Neural crest cell (in vitro differentiated cells): ENCODE measurements around the gene RTP3. TPM values are rescaled to one million over a fixed set of nuclear protein-coding genes. Genes with fewer than 3 reads are reported as not detected.

Experiments used
- DNase-seq: peaks from one replicate; pipeline ENCODE4 v3.0.0; 2021; ENCODE audit warnings: low read depth, mixed read lengths, low spot score
- H3K27ac Mint-ChIP-seq: one replicate; pipeline ENCODE4 v1.8.0; 2021; ENCODE audit warnings: mild to moderate bottlenecking, mixed read lengths; ENCODE audit not compliant: unreplicated experiment
- H3K27me3 Mint-ChIP-seq: 2 replicates; pipeline ENCODE4 v1.8.0; 2021; ENCODE audit warnings: low read depth, mild to moderate bottlenecking, mixed read lengths
- H3K36me3 Mint-ChIP-seq: 2 replicates; pipeline ENCODE4 v1.8.0; 2021; ENCODE audit warnings: low read depth, mild to moderate bottlenecking, mixed read lengths
- H3K4me1 Mint-ChIP-seq: 2 replicates; pipeline ENCODE4 v1.8.0; 2021; ENCODE audit warnings: mixed read lengths
- H3K4me3 Mint-ChIP-seq: one replicate; pipeline ENCODE4 v1.8.0; 2021; ENCODE audit warnings: mild to moderate bottlenecking, mixed read lengths
- H3K9me3 Mint-ChIP-seq: 2 replicates; pipeline ENCODE4 v1.8.0; 2021; ENCODE audit warnings: mixed read lengths
- total RNA-seq: library from RNA; stranded (reverse); gene quantifications from 2 replicates; pipeline ENCODE4 v1.2.1, GENCODE V29; 2021
- TF ChIP-seq, protein P1 (sequence below): fragments of 200-600 bp; sonication (generic); conservative IDR thresholded peaks from 2 replicates; pipeline ENCODE4 v1.5.0; 2021; ENCODE audit warnings: antibody characterized with exemption, mild to moderate bottlenecking

Gene RTP3
- total RNA-seq, 1 donor from 2014 or later = not detected

DNA sequence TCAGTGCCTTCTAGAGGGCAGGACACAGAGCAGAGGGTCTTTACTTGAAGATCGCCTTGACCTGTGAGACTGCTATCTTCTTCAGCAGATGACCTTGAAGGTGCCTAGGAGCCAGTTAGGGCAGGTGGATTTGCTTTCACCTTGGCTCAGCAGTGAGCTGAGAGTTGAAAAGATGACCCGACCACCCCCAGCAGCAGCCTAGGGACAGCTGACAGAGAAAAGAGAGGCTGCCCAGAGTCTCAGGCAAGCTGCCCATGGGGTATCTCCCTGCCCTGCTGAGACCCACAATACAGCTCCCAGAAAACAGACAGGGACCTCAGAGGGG is 32.6 kb upstream of the RTP3 start:
- H3K27me3 Mint-ChIP-seq = peaks cover 5% of the 10 kb centered on the region
- DNase-seq = no peak
- no peaks in the 10 kb centered on the region for H3K36me3 Mint-ChIP-seq
- H3K9me3 Mint-ChIP-seq = peaks cover 5% of the 10 kb centered on the region
- H3K27ac Mint-ChIP-seq = peak overlapping the region; percentile 35
- H3K4me3 Mint-ChIP-seq = no peak overlapping the region
- no peaks in the 10 kb centered on the region for H3K4me1 Mint-ChIP-seq
- TF ChIP-seq, protein P1, sequence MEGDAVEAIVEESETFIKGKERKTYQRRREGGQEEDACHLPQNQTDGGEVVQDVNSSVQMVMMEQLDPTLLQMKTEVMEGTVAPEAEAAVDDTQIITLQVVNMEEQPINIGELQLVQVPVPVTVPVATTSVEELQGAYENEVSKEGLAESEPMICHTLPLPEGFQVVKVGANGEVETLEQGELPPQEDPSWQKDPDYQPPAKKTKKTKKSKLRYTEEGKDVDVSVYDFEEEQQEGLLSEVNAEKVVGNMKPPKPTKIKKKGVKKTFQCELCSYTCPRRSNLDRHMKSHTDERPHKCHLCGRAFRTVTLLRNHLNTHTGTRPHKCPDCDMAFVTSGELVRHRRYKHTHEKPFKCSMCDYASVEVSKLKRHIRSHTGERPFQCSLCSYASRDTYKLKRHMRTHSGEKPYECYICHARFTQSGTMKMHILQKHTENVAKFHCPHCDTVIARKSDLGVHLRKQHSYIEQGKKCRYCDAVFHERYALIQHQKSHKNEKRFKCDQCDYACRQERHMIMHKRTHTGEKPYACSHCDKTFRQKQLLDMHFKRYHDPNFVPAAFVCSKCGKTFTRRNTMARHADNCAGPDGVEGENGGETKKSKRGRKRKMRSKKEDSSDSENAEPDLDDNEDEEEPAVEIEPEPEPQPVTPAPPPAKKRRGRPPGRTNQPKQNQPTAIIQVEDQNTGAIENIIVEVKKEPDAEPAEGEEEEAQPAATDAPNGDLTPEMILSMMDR = no peak

DNA sequence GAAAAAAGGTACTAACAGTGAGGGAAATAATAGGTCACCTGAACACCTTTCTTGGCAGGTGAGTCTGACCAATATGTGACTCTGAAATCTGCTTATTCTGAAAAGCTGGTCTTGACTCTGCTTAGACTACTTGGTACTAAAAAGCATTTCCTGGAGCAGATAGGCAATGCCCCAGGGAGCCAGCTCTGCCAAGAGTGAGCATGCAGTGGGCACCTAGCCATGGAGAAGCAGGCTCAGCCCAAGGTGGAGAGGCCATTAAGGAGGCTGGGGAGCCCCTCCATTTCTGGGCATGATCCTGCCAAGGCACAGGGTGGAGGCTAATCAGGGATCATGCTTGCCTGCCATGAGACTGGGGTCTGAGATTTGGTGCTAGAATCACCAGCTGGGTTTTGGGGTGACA is 31.5 kb upstream of the RTP3 start:
- no peak overlapping the region for H3K4me3 Mint-ChIP-seq
- TF ChIP-seq, protein P1 = no peak
- H3K9me3 Mint-ChIP-seq = peaks cover 2% of the 10 kb centered on the region
- H3K27ac Mint-ChIP-seq = no peak overlapping the region
- peaks cover 5% of the 10 kb centered on the region for H3K27me3 Mint-ChIP-seq
- DNase-seq = no peak
- H3K36me3 Mint-ChIP-seq = no peaks in the 10 kb centered on the region
- no peaks in the 10 kb centered on the region for H3K4me1 Mint-ChIP-seq

DNA sequence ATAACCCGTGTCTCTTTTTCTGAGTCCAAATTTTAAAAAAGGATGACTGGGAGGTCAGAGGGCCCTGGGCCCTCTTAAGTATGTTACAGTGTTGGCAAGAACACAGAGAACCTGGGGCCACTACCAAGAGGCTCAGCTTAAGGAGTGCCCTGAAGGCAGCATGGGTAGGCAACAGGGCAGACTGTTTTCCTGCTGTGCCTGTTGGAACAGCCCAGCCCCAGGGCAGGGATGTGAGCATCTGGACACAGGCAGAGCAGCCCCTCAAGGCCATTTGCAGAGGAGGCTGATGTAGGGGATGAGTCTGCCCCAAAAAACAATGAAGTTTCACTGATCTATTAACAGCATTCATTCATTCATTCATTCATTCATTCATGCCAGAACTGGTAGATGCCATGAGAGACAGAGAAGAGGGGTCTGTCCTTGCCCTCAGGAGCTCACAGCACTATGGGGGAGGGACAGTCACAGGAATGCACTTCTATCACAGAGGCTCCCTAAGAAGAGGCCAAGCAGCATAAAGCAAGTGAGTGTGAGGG is 30.8 kb upstream of the RTP3 start:
- no peak for DNase-seq
- Mint-ChIP-seq H3K36me3 (no peaks in the 10 kb centered on the region), H3K27ac (no peak overlapping the region), H3K4me3 (no peak overlapping the region), H3K9me3 (no peaks in the 10 kb centered on the region), H3K4me1 (no peaks in the 10 kb centered on the region), H3K27me3 (peaks cover 5% of the 10 kb centered on the region)
- TF ChIP-seq, protein P1 = no peak

- Mint-ChIP-seq H3K36me3 (no peaks in the 10 kb centered on the region), H3K9me3 (no peaks in the 10 kb centered on the region), H3K27ac (no peak overlapping the region), H3K27me3 (peaks cover 6% of the 10 kb centered on the region), H3K4me1 (no peaks in the 10 kb centered on the region), H3K4me3 (no peak overlapping the region)
- TF ChIP-seq, protein P1 = no peak
- no peak for DNase-seq
Observed at GRCh38 chr3:46467562-46467961, 30.2 kb upstream of the RTP3 start.

DNA sequence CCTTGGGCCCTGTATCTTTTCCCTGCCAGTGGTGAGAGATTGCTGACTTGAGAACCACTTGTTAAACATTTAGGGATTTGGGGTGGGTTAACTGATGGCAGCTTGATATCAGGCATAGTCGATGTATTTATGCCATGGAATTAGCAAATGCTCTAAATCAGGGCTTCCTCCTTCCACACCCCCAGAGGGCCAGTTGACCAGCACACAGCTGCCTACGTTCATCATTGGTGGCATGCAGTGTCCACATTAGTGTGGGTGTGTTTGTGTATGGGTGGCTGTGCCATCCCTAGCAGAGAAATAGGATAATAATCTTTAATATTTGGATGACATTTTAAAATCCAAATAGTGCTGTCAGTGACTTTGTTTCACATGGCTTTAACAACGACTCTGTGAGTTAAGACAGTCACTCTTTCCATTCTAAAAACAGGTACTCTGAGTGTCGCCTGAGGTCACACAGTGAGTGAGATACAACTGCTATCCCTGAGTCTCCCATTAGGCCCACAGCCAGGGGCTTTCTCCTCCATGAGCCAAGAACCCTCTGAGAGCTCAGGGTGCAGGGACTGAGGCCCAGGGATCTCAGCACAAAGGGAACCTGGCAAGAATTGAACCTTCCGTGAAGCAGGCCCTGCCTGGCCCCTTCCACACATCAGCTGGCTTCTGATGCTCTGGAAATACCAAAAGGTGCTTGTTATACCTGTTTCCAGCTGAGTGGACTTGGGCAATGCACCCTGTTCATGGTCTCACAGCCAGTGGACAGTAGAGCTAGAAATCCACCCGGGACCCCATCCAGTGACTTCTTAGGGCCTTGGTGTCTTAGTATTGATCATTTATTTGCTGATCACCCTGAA is 28.8 kb upstream of the RTP3 start:
- TF ChIP-seq, protein P1 = no peak
- H3K27ac Mint-ChIP-seq = no peak overlapping the region
- peaks cover 4% of the 10 kb centered on the region for H3K9me3 Mint-ChIP-seq
- H3K4me1 Mint-ChIP-seq = no peaks in the 10 kb centered on the region
- DNase-seq = no peak
- no peak overlapping the region for H3K4me3 Mint-ChIP-seq
- H3K36me3 Mint-ChIP-seq = no peaks in the 10 kb centered on the region
- H3K27me3 Mint-ChIP-seq = peaks cover 10% of the 10 kb centered on the region
